ENCODE data around the gene WNK4. TPM values are rescaled to one million over a fixed set of nuclear protein-coding genes. Genes with fewer than 3 reads are reported as not detected.

Gene WNK4
- total and polyA plus RNA-seq, 9 of the 15 experiments (the other 6 are each of a cell fraction or from before 2014, with no cell fraction given) = 0.32 to 25.8 (median 4.5) TPM

DNA sequence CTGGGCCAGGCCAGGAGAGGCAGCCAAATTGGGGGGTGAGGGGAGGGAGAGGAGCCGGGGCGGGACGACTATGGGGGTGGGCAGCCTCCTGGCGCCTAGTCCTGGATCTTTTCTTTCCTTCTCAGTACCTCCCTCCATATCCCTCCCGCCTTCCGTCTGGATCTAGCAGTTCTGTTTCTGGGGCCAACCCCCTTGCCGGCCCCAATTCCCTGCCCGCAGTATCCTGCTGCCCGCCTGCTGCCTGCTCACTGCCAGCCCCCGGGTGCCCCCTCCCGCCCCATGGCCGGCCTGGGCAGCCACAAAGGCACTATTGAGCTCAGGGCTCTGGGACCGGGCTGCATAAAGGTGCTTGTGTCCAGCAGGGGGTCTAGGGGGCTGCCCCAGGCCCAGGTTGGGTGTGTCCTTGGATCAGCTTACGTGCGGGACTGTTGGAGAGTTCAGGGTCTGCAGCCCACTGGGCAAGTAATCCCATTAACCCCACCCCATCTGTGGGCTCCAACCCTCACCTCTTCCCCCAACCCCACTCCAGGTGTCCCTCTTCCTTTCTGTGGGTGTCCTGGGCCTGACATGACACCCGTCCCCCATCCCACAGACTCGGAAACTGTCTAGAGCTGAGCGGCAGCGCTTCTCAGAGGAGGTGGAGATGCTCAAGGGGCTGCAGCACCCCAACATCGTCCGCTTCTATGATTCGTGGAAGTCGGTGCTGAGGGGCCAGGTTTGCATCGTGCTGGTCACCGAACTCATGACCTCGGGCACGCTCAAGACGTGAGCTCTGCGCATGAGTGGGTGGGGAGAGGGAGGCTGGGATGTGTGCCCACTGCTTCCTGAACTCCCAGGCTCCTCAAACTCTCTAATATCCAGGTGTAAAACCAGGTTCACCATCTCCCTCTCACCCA, 2.0 kb downstream of the WNK4 start (continued):
- TF ChIP-seq, protein P1, sequence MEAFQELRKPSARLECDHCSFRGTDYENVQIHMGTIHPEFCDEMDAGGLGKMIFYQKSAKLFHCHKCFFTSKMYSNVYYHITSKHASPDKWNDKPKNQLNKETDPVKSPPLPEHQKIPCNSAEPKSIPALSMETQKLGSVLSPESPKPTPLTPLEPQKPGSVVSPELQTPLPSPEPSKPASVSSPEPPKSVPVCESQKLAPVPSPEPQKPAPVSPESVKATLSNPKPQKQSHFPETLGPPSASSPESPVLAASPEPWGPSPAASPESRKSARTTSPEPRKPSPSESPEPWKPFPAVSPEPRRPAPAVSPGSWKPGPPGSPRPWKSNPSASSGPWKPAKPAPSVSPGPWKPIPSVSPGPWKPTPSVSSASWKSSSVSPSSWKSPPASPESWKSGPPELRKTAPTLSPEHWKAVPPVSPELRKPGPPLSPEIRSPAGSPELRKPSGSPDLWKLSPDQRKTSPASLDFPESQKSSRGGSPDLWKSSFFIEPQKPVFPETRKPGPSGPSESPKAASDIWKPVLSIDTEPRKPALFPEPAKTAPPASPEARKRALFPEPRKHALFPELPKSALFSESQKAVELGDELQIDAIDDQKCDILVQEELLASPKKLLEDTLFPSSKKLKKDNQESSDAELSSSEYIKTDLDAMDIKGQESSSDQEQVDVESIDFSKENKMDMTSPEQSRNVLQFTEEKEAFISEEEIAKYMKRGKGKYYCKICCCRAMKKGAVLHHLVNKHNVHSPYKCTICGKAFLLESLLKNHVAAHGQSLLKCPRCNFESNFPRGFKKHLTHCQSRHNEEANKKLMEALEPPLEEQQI (IDR thresholded peaks at IDR 0.05) = no peak
- TF ChIP-seq SAFB2 (IDR thresholded peaks at IDR 0.05; ENCODE audit: borderline replicate concordance, low read depth, low read length, severe bottlenecking) = no peak
- no peak for TF ChIP-seq SIX5 (IDR thresholded peaks at IDR 0.05; ENCODE audit: borderline replicate concordance in 1 of 2, insufficient read depth in 1 of 2, low read depth in 1 of 2, low read length in 2 of 2)
- TF ChIP-seq, protein P2, sequence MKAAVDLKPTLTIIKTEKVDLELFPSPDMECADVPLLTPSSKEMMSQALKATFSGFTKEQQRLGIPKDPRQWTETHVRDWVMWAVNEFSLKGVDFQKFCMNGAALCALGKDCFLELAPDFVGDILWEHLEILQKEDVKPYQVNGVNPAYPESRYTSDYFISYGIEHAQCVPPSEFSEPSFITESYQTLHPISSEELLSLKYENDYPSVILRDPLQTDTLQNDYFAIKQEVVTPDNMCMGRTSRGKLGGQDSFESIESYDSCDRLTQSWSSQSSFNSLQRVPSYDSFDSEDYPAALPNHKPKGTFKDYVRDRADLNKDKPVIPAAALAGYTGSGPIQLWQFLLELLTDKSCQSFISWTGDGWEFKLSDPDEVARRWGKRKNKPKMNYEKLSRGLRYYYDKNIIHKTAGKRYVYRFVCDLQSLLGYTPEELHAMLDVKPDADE (conservative IDR thresholded peaks at IDR 0.05; ENCODE audit: control insufficient read depth, low read depth, low read length) = 0 out of 2 replicates have a peak, but pooled peaks have one; percentile 20
- no peak for TF ChIP-seq TEAD1 (CRISPR knock-in tag; IDR thresholded peaks at IDR 0.05)
- TF ChIP-seq CHCHD3 (CRISPR knock-in tag; IDR thresholded peaks at IDR 0.05) = no peak
- TF ChIP-seq ZBTB7A (IDR thresholded peaks at IDR 0.05; ENCODE audit: borderline replicate concordance, control insufficient read depth, low read depth, low read length) = peak; percentile 36; the same call in 1 of the 2 replicates
- peak; percentile 34; the same call in 1 of the 2 replicates for TF ChIP-seq RBFOX2 (IDR thresholded peaks at IDR 0.05; ENCODE audit: low read depth, low read length)
- no peak for TF ChIP-seq SMARCB1 (IDR thresholded peaks at IDR 0.05; ENCODE audit: insufficient read length, low read depth)
- no peak for TF ChIP-seq ZNF354B (CRISPR knock-in tag; IDR thresholded peaks at IDR 0.05)
- no peak for TF ChIP-seq ZNF133 (CRISPR knock-in tag; IDR thresholded peaks at IDR 0.05)

Measured in K562 (cell line).